Measurements from ENCODE around the gene CD55.

The CD55 gene

GRCh38 chr1:207298636-207299398 lies 22.7 kb upstream of the CD55 start:
- Mint-ChIP-seq H3K4me3 (no peak overlapping the region), H3K27me3 (no peaks in the 10 kb centered on the region), H3K9me3 (no peaks in the 10 kb centered on the region), H3K27ac (no peak overlapping the region), H3K4me1 (peaks cover 22% of the 10 kb centered on the region), H3K36me3 (peaks cover 5% of the 10 kb centered on the region)

- H3K4me1 Mint-ChIP-seq, result peaks cover 22% of the 10 kb centered on the region
- no peaks in the 10 kb centered on the region for H3K9me3 Mint-ChIP-seq
- no peak overlapping the region for H3K4me3 Mint-ChIP-seq
- no peak overlapping the region for H3K27ac Mint-ChIP-seq
- H3K36me3 Mint-ChIP-seq, result peaks cover 5% of the 10 kb centered on the region
- no peaks in the 10 kb centered on the region for H3K27me3 Mint-ChIP-seq
Measured at GRCh38 chr1:207300970-207301369, 20.5 kb upstream of the CD55 start.

GRCh38 chr1:207302618-207303393 lies 18.7 kb upstream of the CD55 start:
- Mint-ChIP-seq H3K9me3 (peaks cover 4% of the 10 kb centered on the region), H3K4me1 (peaks cover 24% of the 10 kb centered on the region)

GRCh38 chr1:207304710-207305488 lies 16.6 kb upstream of the CD55 start:
- H3K4me3 Mint-ChIP-seq, result no peak overlapping the region
- peaks cover 4% of the 10 kb centered on the region for H3K9me3 Mint-ChIP-seq
- H3K27me3 Mint-ChIP-seq, result no peaks in the 10 kb centered on the region
- peaks cover 6% of the 10 kb centered on the region for H3K36me3 Mint-ChIP-seq
- no peak overlapping the region for H3K27ac Mint-ChIP-seq
- peaks cover 33% of the 10 kb centered on the region for H3K4me1 Mint-ChIP-seq

More at GRCh38 chr1:207302618-207303393, 18.7 kb upstream of the CD55 start:
- Mint-ChIP-seq H3K36me3 (peaks cover 6% of the 10 kb centered on the region), H3K27me3 (no peaks in the 10 kb centered on the region), H3K4me3 (no peak overlapping the region), H3K27ac (peak overlapping the region; percentile 2)

GRCh38 chr1:207305489-207305873 lies 16.0 kb upstream of the CD55 start:
- H3K9me3 Mint-ChIP-seq, result peaks cover 4% of the 10 kb centered on the region
- H3K4me1 Mint-ChIP-seq, result peaks cover 37% of the 10 kb centered on the region
- H3K27ac Mint-ChIP-seq, result no peak overlapping the region
- H3K4me3 Mint-ChIP-seq, result no peak overlapping the region
- H3K36me3 Mint-ChIP-seq, result peaks cover 6% of the 10 kb centered on the region
- H3K27me3 Mint-ChIP-seq, result no peaks in the 10 kb centered on the region

- Mint-ChIP-seq H3K27ac (no peak overlapping the region), H3K4me3 (no peak overlapping the region), H3K27me3 (no peaks in the 10 kb centered on the region), H3K9me3 (peaks cover 4% of the 10 kb centered on the region), H3K36me3 (peaks cover 6% of the 10 kb centered on the region), H3K4me1 (peaks cover 37% of the 10 kb centered on the region)
Measured at GRCh38 chr1:207306023-207306422, 15.5 kb upstream of the CD55 start.

GRCh38 chr1:207306603-207307002 lies 14.9 kb upstream of the CD55 start:
- Mint-ChIP-seq H3K4me3 (no peak overlapping the region), H3K27ac (no peak overlapping the region), H3K4me1 (peaks cover 37% of the 10 kb centered on the region), H3K36me3 (peaks cover 6% of the 10 kb centered on the region), H3K27me3 (no peaks in the 10 kb centered on the region), H3K9me3 (peaks cover 4% of the 10 kb centered on the region)

GRCh38 chr1:207308451-207309190 lies 12.9 kb upstream of the CD55 start:
- Mint-ChIP-seq H3K36me3 (peaks cover 1% of the 10 kb centered on the region), H3K27me3 (no peaks in the 10 kb centered on the region), H3K4me1 (peaks cover 27% of the 10 kb centered on the region), H3K9me3 (peaks cover 4% of the 10 kb centered on the region), H3K4me3 (peak overlapping the region; percentile 1), H3K27ac (peak overlapping the region; percentile 55)

- H3K4me3 Mint-ChIP-seq, result peak overlapping the region; percentile 63
- peaks cover 4% of the 10 kb centered on the region for H3K9me3 Mint-ChIP-seq
- H3K27ac Mint-ChIP-seq, result peak overlapping the region; percentile 1
- peaks cover 1% of the 10 kb centered on the region for H3K36me3 Mint-ChIP-seq
- no peaks in the 10 kb centered on the region for H3K27me3 Mint-ChIP-seq
- peaks cover 30% of the 10 kb centered on the region for H3K4me1 Mint-ChIP-seq
Measured at GRCh38 chr1:207309745-207310273, 11.7 kb upstream of the CD55 start.

- no peak overlapping the region for H3K4me3 Mint-ChIP-seq
- H3K36me3 Mint-ChIP-seq, result peaks cover 1% of the 10 kb centered on the region
- H3K9me3 Mint-ChIP-seq, result peaks cover 3% of the 10 kb centered on the region
- no peaks in the 10 kb centered on the region for H3K27me3 Mint-ChIP-seq
- no peak overlapping the region for H3K27ac Mint-ChIP-seq
- H3K4me1 Mint-ChIP-seq, result peaks cover 33% of the 10 kb centered on the region
Measured at GRCh38 chr1:207311888-207312603, 9.4 kb upstream of the CD55 start.

- Mint-ChIP-seq H3K36me3 (no peaks in the 10 kb centered on the region), H3K4me1 (peaks cover 32% of the 10 kb centered on the region), H3K27ac (no peak overlapping the region), H3K4me3 (no peak overlapping the region), H3K27me3 (no peaks in the 10 kb centered on the region), H3K9me3 (no peaks in the 10 kb centered on the region)
Measured at GRCh38 chr1:207312604-207312920, 8.9 kb upstream of the CD55 start.

- H3K9me3 Mint-ChIP-seq, result no peaks in the 10 kb centered on the region
- no peak overlapping the region for H3K4me3 Mint-ChIP-seq
- H3K36me3 Mint-ChIP-seq, result no peaks in the 10 kb centered on the region
- H3K27me3 Mint-ChIP-seq, result no peaks in the 10 kb centered on the region
- H3K27ac Mint-ChIP-seq, result no peak overlapping the region
- H3K4me1 Mint-ChIP-seq, result peaks cover 35% of the 10 kb centered on the region
Measured at GRCh38 chr1:207313131-207313530, 8.3 kb upstream of the CD55 start.

GRCh38 chr1:207314816-207315215 lies 6.7 kb upstream of the CD55 start:
- Mint-ChIP-seq H3K4me1 (peaks cover 20% of the 10 kb centered on the region), H3K27me3 (no peaks in the 10 kb centered on the region), H3K36me3 (no peaks in the 10 kb centered on the region), H3K27ac (no peak overlapping the region), H3K4me3 (no peak overlapping the region), H3K9me3 (no peaks in the 10 kb centered on the region)

- Mint-ChIP-seq H3K4me1 (peaks cover 20% of the 10 kb centered on the region), H3K4me3 (no peak overlapping the region), H3K27me3 (no peaks in the 10 kb centered on the region), H3K36me3 (no peaks in the 10 kb centered on the region), H3K9me3 (no peaks in the 10 kb centered on the region), H3K27ac (no peak overlapping the region)
Measured at GRCh38 chr1:207315435-207315834, 6.0 kb upstream of the CD55 start.
